ENCODE results near the gene SLC25A21.

The SLC25A21 gene

DNA sequence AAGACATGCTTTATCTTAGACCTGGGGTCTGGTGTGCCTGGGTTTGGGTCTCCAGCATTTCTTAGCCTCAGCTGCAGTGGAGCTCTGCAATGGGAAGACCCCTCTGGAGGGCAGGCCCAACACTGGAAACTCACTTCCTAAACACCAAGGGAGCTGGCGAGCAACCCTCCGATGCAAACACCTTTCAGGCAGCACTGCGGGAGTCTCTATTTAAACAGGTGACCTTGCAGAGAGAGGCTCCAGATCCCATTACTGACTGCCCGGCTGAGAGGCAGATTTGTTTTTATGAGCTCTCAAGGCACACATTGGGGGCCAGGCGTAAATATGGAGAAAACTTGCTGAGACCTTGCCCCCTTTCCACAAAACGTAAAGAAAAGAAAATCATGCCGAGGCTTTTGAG lies 315.3 kb downstream of the SLC25A21 start:
- DNase-seq, result no peak

GRCh38 chr14:36856095-36856878 lies 316.1 kb downstream of the SLC25A21 start:
- DNase-seq, result no peak

- no peak for DNase-seq
Measured at GRCh38 chr14:36855396-36855795, 317.0 kb downstream of the SLC25A21 start.

- DNase-seq, result no peak
Measured at GRCh38 chr14:36852981-36853691, 319.3 kb downstream of the SLC25A21 start.

GRCh38 chr14:36848213-36848612 lies 324.2 kb downstream of the SLC25A21 start:
- no peak for DNase-seq

DNA sequence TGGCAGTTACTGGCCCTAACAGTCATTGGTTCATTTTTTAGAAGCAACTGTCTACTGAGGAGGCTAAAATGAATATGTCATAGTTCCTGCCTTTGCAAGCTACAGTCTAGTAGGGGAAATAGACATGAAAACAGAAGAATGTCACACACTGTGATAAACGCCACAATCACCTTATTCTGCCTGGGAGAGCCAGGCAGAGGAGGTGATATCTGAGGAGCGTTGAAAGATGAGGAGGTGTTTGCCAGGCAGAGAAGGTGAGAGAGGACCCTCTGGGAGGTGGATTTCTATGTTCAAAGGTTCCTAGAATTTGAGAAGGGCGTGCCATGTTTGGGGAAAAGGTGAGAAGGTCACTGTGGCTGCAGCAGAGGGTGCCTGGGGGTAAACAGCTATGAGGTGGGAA lies 325.0 kb downstream of the SLC25A21 start:
- no peak for DNase-seq

- DNase-seq, result no peak
Measured at GRCh38 chr14:36845356-36846012, 326.9 kb downstream of the SLC25A21 start.

DNA sequence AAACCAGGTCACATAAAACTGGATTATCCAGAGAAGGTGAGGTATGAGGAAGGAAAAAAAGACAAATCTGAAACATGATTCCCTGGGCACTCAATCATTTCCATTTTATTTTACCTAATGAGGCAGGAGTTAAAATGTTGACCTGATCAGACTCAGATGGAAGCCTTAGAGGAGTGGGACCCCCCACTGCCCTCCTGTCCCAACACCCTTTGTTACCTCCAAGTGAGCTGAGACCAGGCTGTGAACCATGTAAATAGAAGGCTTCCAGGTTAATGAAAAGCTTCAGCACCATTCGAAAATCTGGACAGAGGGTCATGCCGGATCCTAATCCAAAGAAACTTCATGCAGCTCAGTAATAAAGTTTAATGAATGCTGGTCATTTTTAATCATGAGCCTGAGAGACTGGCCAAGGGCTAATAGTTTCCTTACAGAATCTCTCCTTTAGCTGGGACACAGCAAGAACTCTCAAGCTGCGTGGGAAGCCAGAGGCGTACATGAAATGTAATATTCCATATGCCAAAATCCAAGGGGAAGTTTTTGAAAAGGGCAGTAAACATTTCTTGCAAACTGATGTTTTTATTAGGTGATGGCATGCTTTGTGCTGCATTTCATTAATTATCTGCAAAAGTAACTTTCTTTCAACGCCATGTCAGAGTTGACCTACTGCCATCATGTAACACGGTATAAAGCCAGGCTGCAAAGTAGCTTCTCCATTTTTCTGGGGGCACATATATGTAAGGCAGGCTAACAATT lies 327.8 kb downstream of the SLC25A21 start:
- DNase-seq, result no peak

GRCh38 chr14:36843410-36843809 lies 329.0 kb downstream of the SLC25A21 start:
- DNase-seq, result no peak

- no peak for DNase-seq
Measured at GRCh38 chr14:36835128-36835527, 337.3 kb downstream of the SLC25A21 start.

DNA sequence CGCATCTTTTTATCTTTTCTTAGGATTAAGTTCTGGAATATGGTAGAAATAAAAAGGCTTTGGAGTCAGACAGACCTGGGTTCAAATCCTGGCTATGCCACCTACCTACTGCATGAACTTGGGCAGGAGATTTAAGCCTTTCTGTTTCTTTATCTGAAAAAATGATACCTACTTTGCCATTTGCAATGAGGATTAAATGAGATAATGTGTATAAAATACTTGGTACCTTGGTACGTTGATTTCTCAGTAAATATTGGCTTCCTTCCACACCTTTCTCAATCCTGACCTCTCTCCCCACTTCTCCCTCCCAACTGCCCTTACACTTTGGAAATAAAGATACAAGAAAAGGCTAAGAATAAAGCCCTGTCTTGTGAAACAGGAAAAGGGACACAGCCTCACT lies 338.1 kb downstream of the SLC25A21 start:
- no peak for DNase-seq

DNA sequence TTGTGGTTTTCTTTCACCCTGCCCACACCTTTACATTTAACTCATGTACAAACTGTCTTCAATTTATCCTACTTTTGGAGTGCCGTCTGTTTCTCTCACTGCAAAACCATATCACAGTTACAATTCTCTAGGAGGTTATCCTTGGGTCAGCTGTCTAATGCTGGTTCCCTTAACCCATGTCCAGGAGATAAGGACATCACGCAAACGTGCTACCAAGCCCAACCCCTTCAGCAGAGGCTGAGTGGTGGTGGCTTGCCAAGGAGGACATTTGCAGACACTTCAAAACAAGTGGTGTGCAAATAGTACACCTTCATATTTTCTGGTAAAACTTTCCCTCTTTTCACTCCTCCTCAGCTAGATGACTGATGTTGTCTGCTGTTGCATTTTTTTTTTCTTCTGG lies 342.9 kb downstream of the SLC25A21 start:
- no peak for DNase-seq

DNA sequence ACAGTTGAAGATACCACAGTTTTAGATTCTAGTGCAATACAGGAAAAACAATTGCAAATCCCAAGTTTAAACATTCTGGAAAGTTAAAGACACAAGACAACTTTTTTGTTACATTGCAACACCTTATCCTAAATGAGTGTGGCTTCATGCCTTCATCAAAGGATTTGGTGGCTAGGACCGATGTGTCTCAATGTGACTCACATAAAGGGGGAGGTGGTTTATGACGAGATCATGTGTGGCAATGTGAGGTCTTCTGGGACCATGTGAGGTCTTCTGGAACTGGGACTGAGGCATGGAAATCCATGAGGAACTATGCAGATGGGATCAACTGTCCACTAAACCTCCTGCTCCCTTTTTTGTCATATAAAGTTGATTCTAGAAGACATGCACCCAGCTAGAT lies 344.5 kb downstream of the SLC25A21 start:
- DNase-seq, result no peak

DNA sequence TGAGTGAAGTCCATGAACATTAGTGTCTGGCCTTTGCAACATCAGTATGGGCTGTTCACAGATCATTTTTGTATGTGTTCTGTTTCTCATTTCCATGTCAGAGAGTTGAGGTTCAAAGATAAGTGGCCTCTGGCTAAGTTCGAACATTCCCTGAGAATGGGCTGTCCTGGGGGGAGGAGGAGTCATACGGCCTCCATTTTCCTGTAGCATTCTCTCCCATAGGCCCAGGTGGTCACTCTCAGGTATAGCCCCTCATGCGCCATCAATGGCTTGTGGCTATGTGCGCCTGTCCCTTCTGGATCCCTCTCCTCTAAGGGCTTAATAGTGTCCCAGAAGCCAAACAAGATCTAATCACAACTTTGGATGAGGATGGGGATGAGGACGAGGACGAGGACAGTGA lies 345.8 kb downstream of the SLC25A21 start:
- no peak for DNase-seq

- DNase-seq, result no peak
Measured at GRCh38 chr14:36824854-36825253, 347.6 kb downstream of the SLC25A21 start.

DNA sequence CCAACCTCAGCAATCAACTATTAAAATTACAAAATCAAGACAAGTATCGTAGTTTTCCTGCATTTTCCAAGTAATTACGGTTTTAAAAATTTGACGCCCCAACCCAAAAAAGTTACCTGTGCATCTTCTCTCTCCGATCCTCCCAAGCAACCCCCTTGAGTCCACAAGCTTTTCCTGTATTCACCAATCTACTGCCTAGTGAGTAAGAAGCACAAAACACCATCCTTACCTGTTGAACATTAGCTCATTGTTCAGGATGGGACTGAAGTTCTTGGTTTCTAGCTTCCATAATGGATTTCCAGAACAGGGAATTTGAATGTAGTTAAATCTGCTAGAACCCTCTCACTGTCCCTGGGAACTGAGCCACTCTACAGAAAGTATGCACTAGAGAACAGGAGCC lies 348.8 kb downstream of the SLC25A21 start:
- DNase-seq, result no peak

GRCh38 chr14:36822685-36823084 lies 349.7 kb downstream of the SLC25A21 start:
- no peak for DNase-seq

- no peak for DNase-seq
Measured at GRCh38 chr14:36820901-36821300, 351.5 kb downstream of the SLC25A21 start.

DNA sequence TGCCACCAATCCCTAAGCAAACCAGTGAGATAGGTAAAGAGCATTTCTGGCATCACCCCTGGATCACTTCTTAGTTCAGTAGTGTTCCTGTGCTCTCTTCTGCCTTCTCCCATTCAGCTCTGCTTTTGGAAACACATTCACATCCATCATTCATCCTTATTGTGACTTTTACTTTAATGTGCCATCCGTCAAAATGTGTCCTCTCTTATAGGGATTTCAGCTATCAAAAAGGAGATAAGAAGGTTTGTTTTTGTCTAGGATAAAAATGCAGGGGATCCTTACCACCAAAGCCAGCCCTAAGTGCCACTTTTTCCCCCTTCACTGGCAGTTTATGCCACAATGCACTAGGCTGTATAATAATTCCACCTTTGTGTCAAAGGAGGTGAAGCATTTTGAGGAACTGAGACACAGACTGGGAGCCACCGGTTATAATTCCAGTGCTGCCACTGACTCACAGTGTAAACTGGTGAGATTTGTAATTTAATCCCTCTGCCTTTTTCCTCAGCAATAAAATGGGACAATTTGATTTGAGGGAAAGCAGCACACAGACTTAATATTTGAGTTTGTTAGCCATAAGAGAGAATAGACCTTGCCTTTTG lies 352.2 kb downstream of the SLC25A21 start:
- DNase-seq, result no peak

GRCh38 chr14:36818794-36819384 lies 353.5 kb downstream of the SLC25A21 start:
- DNase-seq, result no peak

GRCh38 chr14:36818246-36818645 lies 354.2 kb downstream of the SLC25A21 start:
- no peak for DNase-seq
